ENCODE data around the gene NCMAP.

The NCMAP gene

GRCh38 chr1:24636661-24637357 lies 80.9 kb downstream of the NCMAP start:
- peak; percentile 17 for DNase-seq

GRCh38 chr1:24639094-24639493 lies 83.2 kb downstream of the NCMAP start:
- no peak for DNase-seq

GRCh38 chr1:24639881-24640280 lies 84.0 kb downstream of the NCMAP start:
- DNase-seq, result no peak

- no peak for DNase-seq
These were observed 84.4 kb downstream of the NCMAP start for GRCh38 chr1:24640288-24640687.

- peak; percentile 58 for DNase-seq
These were observed 85.8 kb downstream of the NCMAP start for GRCh38 chr1:24641646-24642151.

- DNase-seq, result peak; percentile 99
These were observed 86.8 kb downstream of the NCMAP start, which contains the start of gene SRRM1 for GRCh38 chr1:24642481-24643362. SRRM1 (plus strand) TSS chr1:24643302; CDS start chr1:24643327, 25 bp downstream.

- peak; percentile 67 for DNase-seq
These were observed 87.6 kb downstream of the NCMAP start for GRCh38 chr1:24643363-24644099.

- peak; percentile 57 for DNase-seq
These were observed 88.2 kb downstream of the NCMAP start for GRCh38 chr1:24644100-24644384.

- no peak for DNase-seq
These were observed 93.0 kb downstream of the NCMAP start for GRCh38 chr1:24648919-24649318.

GRCh38 chr1:24652382-24652781 lies 96.5 kb downstream of the NCMAP start:
- DNase-seq, result no peak

GRCh38 chr1:24654010-24654409 lies 98.1 kb downstream of the NCMAP start:
- DNase-seq, result no peak

GRCh38 chr1:24656046-24656445 lies 100.2 kb downstream of the NCMAP start:
- peak; percentile 64 for DNase-seq

- DNase-seq, result no peak
These were observed 101.9 kb downstream of the NCMAP start for GRCh38 chr1:24657781-24658180.
